ENCODE measurements around the gene SMCR8. TPM values are rescaled to one million over a fixed set of nuclear protein-coding genes. Genes with fewer than 3 reads are reported as not detected.
"Not testable (repeated sequence)": the region's sequence is repeated elsewhere in the genome, so short reads cannot be mapped to it uniquely, and the experiment has no call there.

The SMCR8 gene
- polyA plus RNA-seq, 3 donors: 2.4 to 24.4 (median 5.3) TPM

GRCh38 chr17:18300725-18301480, 14.2 kb upstream of the SMCR8 start:
- no peak for TF ChIP-seq CTCF (IDR thresholded peaks at IDR 0.05)
- H2AFZ ChIP-seq (ENCODE audit: insufficient read depth, low read depth, low read length, poor library complexity, severe bottlenecking): peak overlapping the region; percentile 55
- peak overlapping the region; percentile 13 for H3K9ac ChIP-seq (ENCODE audit: insufficient read depth, low read length, poor library complexity, severe bottlenecking)
- Mint-ChIP-seq H3K9me3 (no peaks in the 10 kb centered on the region), H3K4me1 (peaks cover 67% of the 10 kb centered on the region), H3K4me3 (peak overlapping the region; percentile 64 to 78), H3K27ac (peak overlapping the region; percentile 91 to 97 (median 95)), H3K27me3 (ENCODE audit: low read depth in 3 of 3) (no peaks in the 10 kb centered on the region), H3K36me3 (peaks cover 42 to 59% of the 10 kb centered on the region in 2 donors)
- DNase-seq: peak; percentile 53 to 71 (median 64)
- H3K27ac ChIP-seq (ENCODE audit: low read depth in 1 of 2, low read length in 2 of 2): peak overlapping the region; percentile 72 to 85
- H3K36me3 ChIP-seq (replicated peaks in 1 of 2; ENCODE audit: control insufficient read depth in 1 of 2, insufficient read depth in 2 of 2, low read length in 2 of 2): peaks cover 31 to 54% of the 10 kb centered on the region in 2 donors
- intact Hi-C loops (cut with micrococcal nuclease): loop anchor here in 1 of 2 donors (2.0 kb wide), 1 partner anchor 14 kb away; the partner anchor contains the start of genes SMCR8 and TOP3A
- peak overlapping the region in 2 of 3 experiments; percentile 4 to 59 for H3K4me3 ChIP-seq (replicated peaks in 1 of 3; ENCODE audit: low read depth in 2 of 3, low read length in 3 of 3)
- no peaks in the 10 kb centered on the region for H3K27me3 ChIP-seq (ENCODE audit: control insufficient read depth in 2 of 2, insufficient read depth in 2 of 2, low read length in 2 of 2)
- peak overlapping the region; percentile 58 for H3K4me2 ChIP-seq (replicated peaks; ENCODE audit: extremely low read depth, low read length, poor library complexity, severe bottlenecking)
- no peaks in the 10 kb centered on the region for H3K9me3 ChIP-seq (replicated peaks in 1 of 2; ENCODE audit: control insufficient read depth in 1 of 2, insufficient read depth in 1 of 2, low read length in 2 of 2)
- H3K79me2 ChIP-seq (ENCODE audit: insufficient read depth, low read length): peaks cover 44% of the 10 kb centered on the region
- 9% methylated on average over 3 of the region's 8 CpGs for WGBS (ENCODE audit: insufficient coverage)
- H4K20me1 ChIP-seq (ENCODE audit: insufficient read depth, low read length): no peaks in the 10 kb centered on the region
- H3K4me1 ChIP-seq (ENCODE audit: control insufficient read depth in 1 of 2, insufficient read depth in 2 of 2, low read length in 2 of 2): peaks cover 62 to 70% of the 10 kb centered on the region in 2 donors

GRCh38 chr17:18303206-18303605, 11.9 kb upstream of the SMCR8 start:
- H3K27me3 Mint-ChIP-seq (ENCODE audit: low read depth in 3 of 3); H3K4me3 ChIP-seq (replicated peaks in 1 of 3; ENCODE audit: low read depth in 2 of 3, low read length in 3 of 3); H3K27me3 ChIP-seq (ENCODE audit: control insufficient read depth in 2 of 2, insufficient read depth in 2 of 2, low read length in 2 of 2); H3K9me3 Mint-ChIP-seq; DNase-seq; H4K20me1 ChIP-seq (ENCODE audit: insufficient read depth, low read length); H3K4me3 Mint-ChIP-seq; H3K9ac ChIP-seq (ENCODE audit: insufficient read depth, low read length, poor library complexity, severe bottlenecking); H2AFZ ChIP-seq (ENCODE audit: insufficient read depth, low read depth, low read length, poor library complexity, severe bottlenecking); H3K9me3 ChIP-seq (replicated peaks in 1 of 2; ENCODE audit: control insufficient read depth in 1 of 2, insufficient read depth in 1 of 2, low read length in 2 of 2); H3K4me2 ChIP-seq (replicated peaks; ENCODE audit: extremely low read depth, low read length, poor library complexity, severe bottlenecking); intact Hi-C loops (cut with micrococcal nuclease): not testable (repeated sequence)
- Mint-ChIP-seq H3K36me3 (peaks cover 53 to 77% of the 10 kb centered on the region in 2 donors), H3K4me1 (peaks cover 50% of the 10 kb centered on the region), H3K27ac (peak overlapping the region in 3 of 7 donors; percentile 21 to 80 (median 41))
- peaks cover 47 to 49% of the 10 kb centered on the region in 2 donors for H3K4me1 ChIP-seq (ENCODE audit: control insufficient read depth in 1 of 2, insufficient read depth in 2 of 2, low read length in 2 of 2)
- H3K79me2 ChIP-seq (ENCODE audit: insufficient read depth, low read length): peaks cover 49% of the 10 kb centered on the region
- H3K27ac ChIP-seq (ENCODE audit: low read depth in 1 of 2, low read length in 2 of 2): peak overlapping the region in 1 of 2 donors; percentile 85
- H3K36me3 ChIP-seq (replicated peaks in 1 of 2; ENCODE audit: control insufficient read depth in 1 of 2, insufficient read depth in 2 of 2, low read length in 2 of 2): peaks cover 51 to 75% of the 10 kb centered on the region in 2 donors
- 100% methylated on average over 6 of the region's 13 CpGs for WGBS (ENCODE audit: insufficient coverage)

Data from CD14-positive monocyte (primary cell).